ENCODE results near the gene BPI. TPM values are rescaled to one million over a fixed set of nuclear protein-coding genes. Genes with fewer than 3 reads are reported as not detected.

The BPI gene
- total RNA-seq, 4 donors from 2014 or later: 0.27 to 11.5 (median 3.5) TPM; not detected in 1

- H3K27ac ChIP-seq: no peak overlapping the region
- no peaks in the 10 kb centered on the region for H3K36me3 ChIP-seq
- no peak for DNase-seq
- TF ChIP-seq, protein P1, sequence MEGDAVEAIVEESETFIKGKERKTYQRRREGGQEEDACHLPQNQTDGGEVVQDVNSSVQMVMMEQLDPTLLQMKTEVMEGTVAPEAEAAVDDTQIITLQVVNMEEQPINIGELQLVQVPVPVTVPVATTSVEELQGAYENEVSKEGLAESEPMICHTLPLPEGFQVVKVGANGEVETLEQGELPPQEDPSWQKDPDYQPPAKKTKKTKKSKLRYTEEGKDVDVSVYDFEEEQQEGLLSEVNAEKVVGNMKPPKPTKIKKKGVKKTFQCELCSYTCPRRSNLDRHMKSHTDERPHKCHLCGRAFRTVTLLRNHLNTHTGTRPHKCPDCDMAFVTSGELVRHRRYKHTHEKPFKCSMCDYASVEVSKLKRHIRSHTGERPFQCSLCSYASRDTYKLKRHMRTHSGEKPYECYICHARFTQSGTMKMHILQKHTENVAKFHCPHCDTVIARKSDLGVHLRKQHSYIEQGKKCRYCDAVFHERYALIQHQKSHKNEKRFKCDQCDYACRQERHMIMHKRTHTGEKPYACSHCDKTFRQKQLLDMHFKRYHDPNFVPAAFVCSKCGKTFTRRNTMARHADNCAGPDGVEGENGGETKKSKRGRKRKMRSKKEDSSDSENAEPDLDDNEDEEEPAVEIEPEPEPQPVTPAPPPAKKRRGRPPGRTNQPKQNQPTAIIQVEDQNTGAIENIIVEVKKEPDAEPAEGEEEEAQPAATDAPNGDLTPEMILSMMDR (IDR thresholded peaks at IDR 0.05): no peak
- TF ChIP-seq POLR2A (IDR thresholded peaks at IDR 0.05): no peak
- intact Hi-C loops (cut with DNase I; ENCODE audit: low total_unique reads): no loop called here
- H3K9me3 ChIP-seq: no peaks in the 10 kb centered on the region
- no peaks in the 10 kb centered on the region for H3K4me1 ChIP-seq
- H3K27me3 ChIP-seq: no peaks in the 10 kb centered on the region
- H3K4me3 ChIP-seq: no peak overlapping the region
Measured at GRCh38 chr20:38316341-38316740, 12.4 kb downstream of the BPI start.

DNA sequence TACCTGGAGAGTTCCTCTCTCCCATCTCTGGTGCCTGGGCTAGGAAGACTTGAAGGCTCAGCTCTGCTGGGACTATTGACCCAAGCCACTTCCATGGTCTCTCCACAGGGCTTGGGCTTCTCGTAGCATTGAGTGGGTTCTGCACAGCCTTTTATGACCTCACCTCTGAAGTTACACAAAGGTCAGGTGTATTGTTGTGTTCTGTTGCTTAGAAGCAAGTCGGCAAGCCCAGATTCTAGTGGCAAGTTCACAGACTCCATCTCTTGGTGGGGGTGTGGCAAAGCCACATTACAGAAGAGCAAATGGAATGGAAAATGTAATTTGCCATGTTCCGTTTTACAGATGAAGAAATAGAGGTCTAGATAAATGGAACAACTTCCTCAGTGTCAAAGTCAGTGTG is 13.5 kb downstream of the BPI start:
- H3K27me3 ChIP-seq: no peaks in the 10 kb centered on the region
- intact Hi-C loops (cut with DNase I; ENCODE audit: low total_unique reads): no loop called here
- TF ChIP-seq POLR2A (IDR thresholded peaks at IDR 0.05): no peak
- TF ChIP-seq, protein P1 (IDR thresholded peaks at IDR 0.05): no peak
- no peak overlapping the region for H3K4me3 ChIP-seq
- no peak for DNase-seq
- no peaks in the 10 kb centered on the region for H3K9me3 ChIP-seq
- H3K27ac ChIP-seq: no peak overlapping the region
- H3K4me1 ChIP-seq: no peaks in the 10 kb centered on the region
- no peaks in the 10 kb centered on the region for H3K36me3 ChIP-seq

- DNase-seq: no peak
- intact Hi-C loops (cut with DNase I; ENCODE audit: low total_unique reads): loop anchor here (10.0 kb wide), 1 partner anchor 85 kb away; no protein-coding TSS in a partner anchor
- H3K27ac ChIP-seq: no peak overlapping the region
- H3K9me3 ChIP-seq: no peaks in the 10 kb centered on the region
- H3K36me3 ChIP-seq: no peaks in the 10 kb centered on the region
- H3K4me3 ChIP-seq: no peak overlapping the region
- no peaks in the 10 kb centered on the region for H3K27me3 ChIP-seq
- no peaks in the 10 kb centered on the region for H3K4me1 ChIP-seq
- no peak for TF ChIP-seq POLR2A (IDR thresholded peaks at IDR 0.05)
- TF ChIP-seq, protein P1 (IDR thresholded peaks at IDR 0.05): no peak
Measured at GRCh38 chr20:38320221-38320620, 16.3 kb downstream of the BPI start.

GRCh38 chr20:38321959-38322598 is 18.1 kb downstream of the BPI start:
- no peaks in the 10 kb centered on the region for H3K4me1 ChIP-seq
- no peaks in the 10 kb centered on the region for H3K9me3 ChIP-seq
- no peaks in the 10 kb centered on the region for H3K36me3 ChIP-seq
- DNase-seq: peak; percentile 47 to 60
- intact Hi-C loops (cut with DNase I; ENCODE audit: low total_unique reads): loop anchor here (10.0 kb wide), 1 partner anchor 87 kb away; no protein-coding TSS in a partner anchor
- no peak for TF ChIP-seq POLR2A (IDR thresholded peaks at IDR 0.05)
- TF ChIP-seq, protein P1 (IDR thresholded peaks at IDR 0.05): peak; percentile 51 to 68 (median 59)
- H3K27me3 ChIP-seq: no peaks in the 10 kb centered on the region
- H3K27ac ChIP-seq: no peak overlapping the region
- no peak overlapping the region for H3K4me3 ChIP-seq

DNA sequence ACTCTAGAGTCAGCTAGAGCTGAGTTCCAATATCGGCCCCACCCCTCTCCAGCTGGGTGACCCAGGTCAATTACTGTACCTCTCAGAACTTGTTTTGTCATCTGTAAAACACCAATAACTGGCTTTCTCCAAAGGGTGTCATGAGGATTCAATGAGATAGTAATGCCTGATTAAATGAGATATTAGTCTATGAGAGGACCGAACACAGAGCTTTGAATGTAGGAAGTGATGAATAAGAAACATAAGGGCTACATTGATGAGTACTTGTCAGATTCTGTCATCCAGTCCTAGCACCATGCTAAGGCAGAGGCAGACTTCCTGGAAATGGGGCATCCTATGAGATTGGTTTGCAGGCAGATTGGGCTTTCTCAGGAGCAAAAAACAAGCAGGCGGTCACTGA is 20.2 kb downstream of the BPI start:
- Histone ChIP-seq H3K36me3 (no peaks in the 10 kb centered on the region), H3K4me3 (no peak overlapping the region), H3K27me3 (no peaks in the 10 kb centered on the region), H3K4me1 (no peaks in the 10 kb centered on the region), H3K9me3 (no peaks in the 10 kb centered on the region), H3K27ac (no peak overlapping the region)
- DNase-seq: no peak
- intact Hi-C loops (cut with DNase I; ENCODE audit: low total_unique reads): loop anchor here (10.0 kb wide), 1 partner anchor 89 kb away; no protein-coding TSS in a partner anchor
- no peak for TF ChIP-seq POLR2A (IDR thresholded peaks at IDR 0.05)
- TF ChIP-seq, protein P1 (IDR thresholded peaks at IDR 0.05): no peak
